GM06990 (cell line): Measurements from ENCODE around the gene KASH5.
A peak's percentile ranks its signal among the peaks of the same experiment; 100 is the strongest.
"Not testable (repeated sequence)": the region's sequence is repeated elsewhere in the genome, so short reads cannot be mapped to it uniquely, and the experiment has no call there.

Source experiments
- DNase-seq: peaks from one replicate; pipeline ENCODE4 v3.0.0-alpha.2; 2011; ENCODE audit not compliant: insufficient read length; ENCODE audit errors: extremely low read depth
- H3K27me3 ChIP-seq: replicated peaks from 2 replicates; pipeline ENCODE4 v1.6.0; 2011; ENCODE audit warnings: low read length; ENCODE audit not compliant: control insufficient read depth, insufficient read depth
- H3K36me3 ChIP-seq: 2 replicates; pipeline ENCODE4 v1.5.1; 2011; ENCODE audit warnings: low read length; ENCODE audit not compliant: control insufficient read depth, insufficient read depth
- H3K4me3 ChIP-seq: replicated peaks from 2 replicates; pipeline ENCODE4 v1.5.1; 2011; ENCODE audit warnings: low read depth, mild to moderate bottlenecking, control low read depth, low read length
- CTCF ChIP-seq: IDR thresholded peaks from 2 replicates; pipeline ENCODE4 v1.5.1; 2011; ENCODE audit warnings: low read length, control low read depth, mild to moderate bottlenecking, inconsistent platforms; ENCODE audit not compliant: insufficient read depth, poor library complexity, severe bottlenecking

KASH5 gene

GRCh38 chr19:49363268-49364082, 24.6 kb upstream of the KASH5 start, which contains the start of gene DKKL1:
DKKL1 (plus strand) TSS chr19:49363877; CDS start chr19:49363999, 122 bp downstream.
- no peaks in the 10 kb centered on the region for H3K36me3 ChIP-seq
- peak within 1 kb of the TSS; percentile 5; the same call in 1 of the 2 replicates for H3K4me3 ChIP-seq
- H3K27me3 ChIP-seq, result no peaks in the 10 kb centered on the region; the same call in 1 of the 2 replicates
- peak; percentile 90 for DNase-seq
- no peak for TF ChIP-seq CTCF

DNA sequence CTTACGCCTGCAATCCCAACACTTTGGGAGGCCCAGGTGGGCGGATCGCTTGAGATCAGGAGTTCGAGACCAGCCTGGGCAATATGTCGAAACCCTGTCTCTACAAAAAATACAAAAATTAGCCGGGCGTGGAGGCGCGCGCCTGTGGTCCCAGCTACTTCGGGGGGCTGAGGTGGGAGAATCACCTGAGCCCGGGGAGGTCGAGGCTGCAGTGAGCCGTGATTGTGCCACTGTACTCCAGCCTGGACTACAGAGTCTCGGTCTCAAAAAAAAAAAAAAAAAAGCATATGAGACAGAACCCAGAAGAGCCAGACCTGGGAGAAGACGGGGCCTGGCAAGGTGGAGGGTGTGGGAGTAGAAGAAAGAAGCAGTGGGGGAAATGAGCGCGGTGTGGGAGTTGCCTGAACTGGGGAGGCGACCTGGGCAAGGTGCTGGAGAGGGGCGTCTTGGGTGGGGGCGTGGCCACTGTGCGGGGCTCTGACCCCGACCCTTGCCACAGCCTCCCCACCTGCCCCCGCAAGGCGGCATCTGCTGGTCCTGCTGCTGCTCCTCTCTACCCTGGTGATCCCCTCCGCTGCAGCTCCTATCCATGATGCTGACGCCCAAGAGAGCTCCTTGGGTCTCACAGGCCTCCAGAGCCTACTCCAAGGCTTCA, 23.8 kb upstream of the KASH5 start:
- TF ChIP-seq CTCF, result no peak
- Histone ChIP-seq H3K36me3 (no peaks in the 10 kb centered on the region), H3K27me3 (no peaks in the 10 kb centered on the region; the same call in 1 of the 2 replicates), H3K4me3 (no peak overlapping the region; the same call in 1 of the 2 replicates)
- DNase-seq, result no peak

DNA sequence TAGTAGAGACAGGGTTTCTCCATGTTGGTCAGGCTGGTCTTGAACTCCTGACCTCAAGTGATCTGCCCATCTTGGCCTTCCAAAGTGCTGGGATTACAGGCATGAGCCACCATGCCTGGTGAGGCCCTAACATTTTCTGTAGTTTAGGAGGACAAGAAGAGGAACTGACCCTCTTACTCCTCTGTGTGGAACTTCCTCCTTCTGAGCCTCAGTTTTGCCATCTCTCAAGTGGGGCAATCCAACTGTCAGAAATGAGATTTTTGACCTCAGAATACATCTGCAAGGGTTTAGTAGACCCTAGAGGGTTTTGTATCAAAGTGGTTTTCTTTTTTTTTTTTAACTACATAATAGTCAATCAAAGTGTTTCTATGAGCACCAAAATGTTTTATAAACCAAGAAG, 21.9 kb upstream of the KASH5 start:
- no peak overlapping the region for H3K4me3 ChIP-seq
- no peaks in the 10 kb centered on the region for H3K36me3 ChIP-seq
- no peaks in the 10 kb centered on the region; the same call in none of the 2 replicates for H3K27me3 ChIP-seq
- no peak for DNase-seq
- no peak for TF ChIP-seq CTCF

DNA sequence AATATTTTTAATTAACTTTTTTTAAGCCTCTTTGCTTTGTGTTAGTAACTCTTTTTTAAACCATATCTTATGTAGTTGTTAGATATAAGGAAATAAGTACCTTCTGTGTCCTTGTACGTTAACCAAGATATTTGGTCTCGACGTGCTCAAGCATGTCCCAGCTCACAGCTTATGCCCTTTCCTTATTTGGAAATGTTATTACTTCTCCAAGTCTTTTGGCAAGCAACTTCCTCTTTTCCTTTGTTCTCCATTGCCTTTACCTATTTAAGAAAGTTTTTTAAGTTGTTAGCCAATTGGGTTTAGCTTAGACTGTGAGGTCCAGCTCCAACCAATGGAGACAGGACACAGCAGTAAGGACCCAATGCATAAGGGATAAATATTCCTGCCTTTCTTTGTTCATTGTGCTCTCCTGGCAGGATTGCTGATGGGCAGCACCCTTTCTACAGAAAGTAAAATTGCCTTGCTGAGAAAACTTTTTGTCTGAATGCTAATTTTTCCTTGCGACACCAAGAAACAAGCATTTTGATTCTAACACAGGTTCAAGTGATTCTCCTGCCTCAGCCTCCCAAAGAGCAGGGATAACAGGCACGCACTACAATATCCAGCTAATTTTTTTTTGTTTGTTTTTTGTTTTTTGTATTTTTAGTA, 19.2 kb upstream of the KASH5 start:
- Histone ChIP-seq H3K27me3 (no peaks in the 10 kb centered on the region; the same call in 1 of the 2 replicates), H3K36me3 (no peaks in the 10 kb centered on the region), H3K4me3 (no peak overlapping the region)
- no peak for DNase-seq
- no peak for TF ChIP-seq CTCF

- Histone ChIP-seq H3K36me3 (no peaks in the 10 kb centered on the region), H3K27me3 (no peaks in the 10 kb centered on the region; the same call in 1 of the 2 replicates), H3K4me3 (no peak overlapping the region)
- no peak for TF ChIP-seq CTCF
- no peak for DNase-seq
These were observed 16.9 kb upstream of the KASH5 start for GRCh38 chr19:49371184-49371583.

GRCh38 chr19:49373174-49373573, 14.9 kb upstream of the KASH5 start:
- not testable (repeated sequence) for H3K4me3 ChIP-seq, H3K36me3 ChIP-seq, DNase-seq, H3K27me3 ChIP-seq
